Endothelial cell of umbilical vein (primary cell): ENCODE results near the gene COPZ2. TPM values are rescaled to one million over a fixed set of nuclear protein-coding genes. Genes with fewer than 3 reads are reported as not detected.

Experiments
- BruUV-seq: library from RNA; stranded (reverse); fragments of 400-500 nt; replicated peaks from 2 replicates; lab custom pipeline; 2021; lab: Mats Ljungman, UMichigan
- CTCF ChIA-PET: fragments of 300-600, 350-600 bp; sonication (Branson Sonifier 250); formaldehyde crosslinking; loops from one replicate; lab custom pipeline; 2021; ENCODE audit warnings: antibody characterized with exemption, inconsistent platforms; lab: Charles Lee
- POLR2A ChIA-PET: fragments of 300-600, 350-600 bp; sonication (Branson Sonifier 250); formaldehyde crosslinking; loops from one replicate; lab custom pipeline; 2021; ENCODE audit warnings: antibody characterized with exemption, inconsistent platforms; lab: Charles Lee
- DNase-seq: peaks from one replicate; pipeline ENCODE4 v3.0.0-alpha.2; 2011; ENCODE audit warnings: low read depth, low spot score
- FAIRE-seq: peaks from 2 replicates; lab custom pipeline; 2011; peaks lifted over from hg19 to GRCh38; lab: Jason Lieb, UNC
- H2AFZ ChIP-seq: 2 replicates; pipeline ENCODE4 v1.6.0; 2012; ENCODE audit warnings: low read depth, low read length, control low read depth, inconsistent platforms
- H3K27ac ChIP-seq: 2 replicates; pipeline ENCODE4 v1.5.1; 2011; ENCODE audit warnings: low read depth, mild to moderate bottlenecking, control low read depth, low read length, moderate library complexity; ENCODE audit not compliant: insufficient read depth
- H3K27me3 ChIP-seq, 2 experiments: 2 replicates each; pipeline versions ENCODE4 v1.6.0 to v1.6.1; 2011; ENCODE audit warnings: low read length in 2 of 2, mixed read lengths in 1 of 2; ENCODE audit not compliant: control insufficient read depth in 2 of 2, insufficient read depth in 2 of 2
- H3K36me3 ChIP-seq, 2 experiments: 2 replicates in 1 of 2; 3 replicates in 1 of 2; pipeline ENCODE4 v1.5.1; 2011; ENCODE audit warnings: low read length in 2 of 2, mild to moderate bottlenecking in 1 of 2, moderate library complexity in 1 of 2; ENCODE audit not compliant: control insufficient read depth in 2 of 2, insufficient read depth in 2 of 2; ENCODE audit errors: extremely low read depth in 1 of 2
- H3K4me1 ChIP-seq: 3 replicates; pipeline ENCODE4 v1.5.1; 2011; ENCODE audit warnings: mild to moderate bottlenecking, low read length; ENCODE audit not compliant: control insufficient read depth, insufficient read depth; ENCODE audit errors: extremely low read depth
- H3K4me2 ChIP-seq: 2 replicates; pipeline ENCODE4 v1.6.1; 2011; ENCODE audit warnings: low read length, control low read depth, mixed read lengths; ENCODE audit not compliant: insufficient read depth
- H3K4me3 ChIP-seq, 3 experiments: fragments of 200-600 bp in 1 of 3; sonication (generic), shearing (Covaris generic) in 1 of 3; replicated peaks in 1 of 3; 2 replicates each; pipeline ENCODE4 v1.5.1; 2011 to 2016; ENCODE audit warnings: control low read depth in 3 of 3, low read length in 3 of 3, mild to moderate bottlenecking in 2 of 3, inconsistent platforms in 1 of 3, low read depth in 1 of 3, moderate library complexity in 1 of 3; ENCODE audit not compliant: insufficient read depth in 1 of 3
- H3K79me2 ChIP-seq: 2 replicates; pipeline ENCODE4 v1.6.0; 2012; ENCODE audit warnings: low read length, inconsistent platforms; ENCODE audit not compliant: control insufficient read depth, insufficient read depth
- H3K9ac ChIP-seq: replicated peaks from 2 replicates; pipeline ENCODE3; 2011; ENCODE audit warnings: low read length, control low read depth; ENCODE audit not compliant: insufficient read depth; ENCODE audit errors: extremely low read depth
- H3K9me1 ChIP-seq: replicated peaks from 3 replicates; pipeline ENCODE4 v1.6.0; 2011; ENCODE audit warnings: mild to moderate bottlenecking, low read length; ENCODE audit not compliant: control insufficient read depth, insufficient read depth; ENCODE audit errors: extremely low read depth
- H3K9me3 ChIP-seq: replicated peaks from 2 replicates; pipeline ENCODE4 v1.5.1; 2012; ENCODE audit warnings: low read length, inconsistent platforms; ENCODE audit not compliant: control insufficient read depth, insufficient read depth
- H4K20me1 ChIP-seq: replicated peaks from 2 replicates; pipeline ENCODE3; 2011; ENCODE audit warnings: mild to moderate bottlenecking, low read length; ENCODE audit not compliant: control insufficient read depth, insufficient read depth; ENCODE audit errors: extremely low read depth
- EZH2 ChIP-seq: IDR thresholded peaks from 2 replicates; pipeline ENCODE4 v1.6.1; 2012; ENCODE audit warnings: borderline replicate concordance, low read depth, mild to moderate bottlenecking, moderate library complexity, low read length, inconsistent platforms; ENCODE audit not compliant: severe bottlenecking
- FOS ChIP-seq: IDR thresholded peaks from 2 replicates; pipeline ENCODE4 v1.6.1; 2011; ENCODE audit warnings: mild to moderate bottlenecking, low read length, moderate library complexity, borderline replicate concordance; ENCODE audit not compliant: insufficient read depth
- GATA2 ChIP-seq: IDR thresholded peaks from 2 replicates; pipeline ENCODE4 v1.7.0; 2011; ENCODE audit warnings: low read depth, mild to moderate bottlenecking, moderate library complexity, mixed read lengths, low read length; ENCODE audit not compliant: insufficient read length, insufficient read depth
- JUN ChIP-seq: IDR thresholded peaks from 2 replicates; pipeline ENCODE4 v1.6.1; 2011; ENCODE audit warnings: borderline replicate concordance, low read depth; ENCODE audit not compliant: insufficient read length, insufficient read depth
- MYC ChIP-seq: IDR thresholded peaks from one replicate; pipeline ENCODE4 v1.6.1; 2011; ENCODE audit warnings: mild to moderate bottlenecking, low read depth, low read length
- POLR2A ChIP-seq: IDR thresholded peaks from 2 replicates; pipeline ENCODE4 v1.6.1; 2012; ENCODE audit warnings: low read depth, mild to moderate bottlenecking, control low read depth, low read length
- POLR2AphosphoS5 ChIP-seq: IDR thresholded peaks from 2 replicates; pipeline ENCODE4 v1.6.1; 2012; ENCODE audit warnings: low read depth, mild to moderate bottlenecking, control low read depth, low read length, moderate library complexity; ENCODE audit not compliant: insufficient read depth
- dilution Hi-C: fragments of 300-500 bp; cut with MboI; formaldehyde crosslinking; loops from one replicate; pipeline ENCODE4 v1.15.0; 2019; ENCODE audit warnings: low sequenced_read_pairs; ENCODE audit not compliant: extremely low pct_ligation_motif_present
- intact Hi-C: fragments of 100-400 bp; cut with micrococcal nuclease; formaldehyde crosslinking; loops from one replicate; pipeline ENCODE4 v1.10.0; 2022
- polyA plus RNA-seq, 4 experiments: library from polyadenylated mRNA; depleted of rRNA in 3 of 4; stranded (reverse) in 3 of 4; unstranded in 1 of 4; fragments of >200 nt; gene quantifications; 2 replicates each; pipeline versions ENCODE4 v1.2.1 to v1.2.3, GENCODE V29; 2011 to 2012; ENCODE audit warnings: missing spikeins in 1 of 4
- total RNA-seq: library from RNA; stranded (reverse); gene quantifications from 2 replicates; pipeline ENCODE4 v1.2.3, GENCODE V29; 2021
- TF ChIP-seq, protein P1 (sequence below): IDR thresholded peaks from 2 replicates; pipeline ENCODE4 v1.6.1; 2011; ENCODE audit not compliant: insufficient read depth, insufficient read length
- TF ChIP-seq, protein P2 (sequence below), 2 donors: IDR thresholded peaks; 1 replicate in 1 of 2; 2 replicates in 1 of 2; pipeline ENCODE4 v1.5.1; 2011; ENCODE audit warnings: low read length in 2 of 2, mild to moderate bottlenecking in 2 of 2, moderate library complexity in 2 of 2, control low read depth in 1 of 2, inconsistent platforms in 1 of 2, low read depth in 1 of 2; ENCODE audit not compliant: insufficient read depth in 1 of 2; ENCODE audit errors: extremely low read depth in 1 of 2

The COPZ2 gene
- total and polyA plus RNA-seq, 2 donors (not counting 3 experiments of a cell fraction or from before 2014, with no cell fraction given): 16.3 to 28.1 TPM

DNA sequence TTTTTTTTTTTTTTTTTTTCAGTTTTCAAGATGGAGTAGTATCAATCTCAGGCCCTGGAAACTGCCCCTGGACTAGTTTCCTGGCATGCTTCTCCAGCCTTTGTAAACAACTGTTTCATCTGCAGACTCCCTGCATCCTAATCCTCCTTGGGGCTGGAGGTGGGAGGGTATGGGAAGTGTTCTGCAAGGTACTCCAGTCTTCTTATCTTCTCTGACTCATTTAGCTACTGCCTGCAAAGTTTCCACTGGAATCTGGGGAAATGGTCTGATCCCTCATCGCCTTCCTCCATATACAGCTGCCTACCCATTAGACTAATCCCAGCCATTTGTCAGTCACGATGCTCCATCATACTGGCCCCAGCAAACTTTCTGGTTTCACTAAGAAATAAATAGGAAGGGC is 21.5 kb downstream of the COPZ2 start:
- H3K36me3 ChIP-seq: no peaks in the 10 kb centered on the region
- dilution Hi-C loops: no loop called here
- peaks cover 9% of the 10 kb centered on the region for H3K4me1 ChIP-seq
- DNase-seq: no peak
- H3K4me3 ChIP-seq: no peak overlapping the region
- no peaks in the 10 kb centered on the region for H4K20me1 ChIP-seq
- ChIA-PET CTCF (interaction anchor here (0.6 to 9.6 kb wide), 6 partner anchors 9 to 111 kb away, joined by 3 to 469 read pairs (median 4); partner anchors contain the start of gene CDK5RAP3), POLR2A (interaction anchor here (0.6 kb wide), 1 partner anchor 15 kb away, joined by 3 read pairs; no protein-coding TSS in a partner anchor)
- no peaks in the 10 kb centered on the region for H3K9me3 ChIP-seq
- H3K27ac ChIP-seq: no peak overlapping the region
- FAIRE-seq: no peak
- TF ChIP-seq POLR2A (no peak), JUN (no peak), MYC (no peak), FOS (no peak), GATA2 (no peak), POLR2AphosphoS5 (no peak), EZH2 (no peak)
- TF ChIP-seq, protein P1, sequence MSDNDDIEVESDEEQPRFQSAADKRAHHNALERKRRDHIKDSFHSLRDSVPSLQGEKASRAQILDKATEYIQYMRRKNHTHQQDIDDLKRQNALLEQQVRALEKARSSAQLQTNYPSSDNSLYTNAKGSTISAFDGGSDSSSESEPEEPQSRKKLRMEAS: no peak
- TF ChIP-seq, protein P2, sequence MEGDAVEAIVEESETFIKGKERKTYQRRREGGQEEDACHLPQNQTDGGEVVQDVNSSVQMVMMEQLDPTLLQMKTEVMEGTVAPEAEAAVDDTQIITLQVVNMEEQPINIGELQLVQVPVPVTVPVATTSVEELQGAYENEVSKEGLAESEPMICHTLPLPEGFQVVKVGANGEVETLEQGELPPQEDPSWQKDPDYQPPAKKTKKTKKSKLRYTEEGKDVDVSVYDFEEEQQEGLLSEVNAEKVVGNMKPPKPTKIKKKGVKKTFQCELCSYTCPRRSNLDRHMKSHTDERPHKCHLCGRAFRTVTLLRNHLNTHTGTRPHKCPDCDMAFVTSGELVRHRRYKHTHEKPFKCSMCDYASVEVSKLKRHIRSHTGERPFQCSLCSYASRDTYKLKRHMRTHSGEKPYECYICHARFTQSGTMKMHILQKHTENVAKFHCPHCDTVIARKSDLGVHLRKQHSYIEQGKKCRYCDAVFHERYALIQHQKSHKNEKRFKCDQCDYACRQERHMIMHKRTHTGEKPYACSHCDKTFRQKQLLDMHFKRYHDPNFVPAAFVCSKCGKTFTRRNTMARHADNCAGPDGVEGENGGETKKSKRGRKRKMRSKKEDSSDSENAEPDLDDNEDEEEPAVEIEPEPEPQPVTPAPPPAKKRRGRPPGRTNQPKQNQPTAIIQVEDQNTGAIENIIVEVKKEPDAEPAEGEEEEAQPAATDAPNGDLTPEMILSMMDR (IDR thresholded peaks at IDR 0.05; ENCODE audit: extremely low read depth in 1 of 2, insufficient read depth in 1 of 2, low read depth in 1 of 2, low read length in 2 of 2): no peak
- intact Hi-C loops: no loop called here
- no peaks in the 10 kb centered on the region for H3K79me2 ChIP-seq
- BruUV-seq: no TSS peak
- no peak overlapping the region for H3K9ac ChIP-seq
- H2AFZ ChIP-seq: no peak overlapping the region
- H3K9me1 ChIP-seq: no peaks in the 10 kb centered on the region
- no peak overlapping the region for H3K4me2 ChIP-seq
- H3K27me3 ChIP-seq: no peaks in the 10 kb centered on the region
